ENCODE results near the gene LDLRAD4.

DNA sequence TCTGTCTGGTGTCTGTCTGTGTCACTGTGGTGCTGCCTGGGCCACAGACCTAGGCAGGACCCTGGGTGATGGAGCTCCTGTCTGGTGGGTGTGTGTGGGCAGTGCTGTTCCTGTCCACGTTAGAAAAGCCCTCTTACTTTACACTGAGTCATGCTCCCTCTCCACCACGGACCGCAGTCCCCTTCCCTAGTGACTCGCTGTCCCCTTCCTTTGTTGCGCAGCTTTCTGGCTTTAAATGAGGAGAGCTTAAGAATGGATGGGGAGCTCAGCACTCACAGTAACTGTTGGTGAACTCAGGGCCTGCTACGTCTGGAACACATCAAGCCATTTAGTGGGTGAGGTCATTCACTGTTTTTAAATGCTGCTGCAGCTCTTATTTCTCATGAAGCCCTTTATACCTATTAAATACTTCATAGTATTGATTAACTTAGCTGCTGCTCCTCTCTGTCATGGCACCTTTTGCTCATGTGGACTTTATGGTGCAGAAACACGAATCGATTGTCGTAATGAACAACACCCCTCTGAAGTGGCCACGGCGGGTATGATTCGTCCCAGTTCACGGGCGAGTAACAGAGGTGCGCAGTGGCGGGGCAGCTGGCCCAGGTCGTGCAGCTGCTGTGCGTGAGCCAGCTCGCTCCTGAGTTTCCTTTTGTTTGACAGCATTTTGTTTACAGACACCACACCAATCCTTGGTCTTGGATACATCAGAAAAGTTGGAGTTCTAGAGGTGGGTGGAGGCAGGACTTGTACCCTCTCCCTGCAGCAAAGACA, 100.4 kb downstream of the LDLRAD4 start:
- TF ChIP-seq EZH2 (IDR thresholded peaks at IDR 0.05; ENCODE audit: low read length, unreplicated experiment) (no peak), EZH2phosphoT487 (IDR thresholded peaks at IDR 0.05; ENCODE audit: borderline replicate concordance, low read length) (no peak)
- TF ChIP-seq, protein P1, sequence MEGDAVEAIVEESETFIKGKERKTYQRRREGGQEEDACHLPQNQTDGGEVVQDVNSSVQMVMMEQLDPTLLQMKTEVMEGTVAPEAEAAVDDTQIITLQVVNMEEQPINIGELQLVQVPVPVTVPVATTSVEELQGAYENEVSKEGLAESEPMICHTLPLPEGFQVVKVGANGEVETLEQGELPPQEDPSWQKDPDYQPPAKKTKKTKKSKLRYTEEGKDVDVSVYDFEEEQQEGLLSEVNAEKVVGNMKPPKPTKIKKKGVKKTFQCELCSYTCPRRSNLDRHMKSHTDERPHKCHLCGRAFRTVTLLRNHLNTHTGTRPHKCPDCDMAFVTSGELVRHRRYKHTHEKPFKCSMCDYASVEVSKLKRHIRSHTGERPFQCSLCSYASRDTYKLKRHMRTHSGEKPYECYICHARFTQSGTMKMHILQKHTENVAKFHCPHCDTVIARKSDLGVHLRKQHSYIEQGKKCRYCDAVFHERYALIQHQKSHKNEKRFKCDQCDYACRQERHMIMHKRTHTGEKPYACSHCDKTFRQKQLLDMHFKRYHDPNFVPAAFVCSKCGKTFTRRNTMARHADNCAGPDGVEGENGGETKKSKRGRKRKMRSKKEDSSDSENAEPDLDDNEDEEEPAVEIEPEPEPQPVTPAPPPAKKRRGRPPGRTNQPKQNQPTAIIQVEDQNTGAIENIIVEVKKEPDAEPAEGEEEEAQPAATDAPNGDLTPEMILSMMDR (conservative IDR thresholded peaks at IDR 0.05; ENCODE audit: low read depth, low read length), result no peak
